ENCODE results near the gene ARHGAP42. TPM values are rescaled to one million over a fixed set of nuclear protein-coding genes. Genes with fewer than 3 reads are reported as not detected.

Gene ARHGAP42
- total RNA-seq, 1 donor from 2014 or later, result 0.10 TPM

DNA sequence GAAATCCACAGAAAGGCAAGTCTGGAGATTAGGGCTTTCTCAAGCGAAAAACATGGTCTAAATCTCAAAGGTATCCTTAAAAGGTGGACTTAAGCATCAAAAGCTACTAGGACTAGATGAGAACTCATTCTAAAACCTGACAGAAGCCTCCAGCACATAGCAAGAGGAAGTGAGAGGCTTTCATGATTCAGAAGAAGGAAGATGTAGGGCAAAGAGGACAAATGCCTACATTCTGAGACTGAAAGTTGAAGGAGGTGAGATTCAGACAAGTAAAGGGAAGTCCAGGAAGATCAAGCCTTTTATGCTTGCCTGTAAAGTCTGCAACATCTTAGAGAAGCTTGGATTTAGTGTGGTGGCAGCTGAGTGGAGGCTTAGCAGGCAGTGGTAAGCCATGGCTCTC lies 343.6 kb downstream of the ARHGAP42 start:
- H3K27me3 Mint-ChIP-seq (ENCODE audit: insufficient read depth), result no peaks in the 10 kb centered on the region
- DNase-seq (ENCODE audit: low spot score), result no peak
- no peaks in the 10 kb centered on the region for H3K36me3 Mint-ChIP-seq (ENCODE audit: low read depth)
- intact Hi-C loops (cut with micrococcal nuclease), result no loop called here
- no peaks in the 10 kb centered on the region for H3K4me1 Mint-ChIP-seq (ENCODE audit: low read depth)
- no peaks in the 10 kb centered on the region for H3K9me3 Mint-ChIP-seq
- H3K4me3 Mint-ChIP-seq, result no peak overlapping the region
- H3K27ac Mint-ChIP-seq, result no peak overlapping the region

DNA sequence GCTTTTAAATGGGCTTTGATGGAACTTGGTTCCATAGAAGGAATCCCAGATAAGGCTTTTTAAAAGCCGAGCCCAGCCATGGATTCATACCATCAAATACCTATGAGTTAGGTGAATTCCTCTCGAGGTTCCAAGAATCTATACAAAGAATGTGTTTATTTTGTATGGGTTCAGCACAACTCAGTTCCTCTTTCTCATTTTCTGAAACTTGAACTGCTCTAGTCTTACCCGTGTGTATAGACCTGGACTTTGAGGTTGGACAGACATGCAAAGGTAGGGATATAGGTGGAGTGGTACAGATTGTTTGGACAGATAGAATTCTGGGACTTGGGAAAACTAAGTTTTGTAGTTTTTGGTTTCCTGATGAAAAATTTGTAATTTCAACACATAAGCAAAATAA lies 344.6 kb downstream of the ARHGAP42 start:
- intact Hi-C loops (cut with micrococcal nuclease), result no loop called here
- no peaks in the 10 kb centered on the region for H3K9me3 Mint-ChIP-seq
- no peak overlapping the region for H3K27ac Mint-ChIP-seq
- H3K27me3 Mint-ChIP-seq (ENCODE audit: insufficient read depth), result peaks cover 2% of the 10 kb centered on the region
- H3K4me3 Mint-ChIP-seq, result no peak overlapping the region
- H3K36me3 Mint-ChIP-seq (ENCODE audit: low read depth), result no peaks in the 10 kb centered on the region
- DNase-seq (ENCODE audit: low spot score), result no peak
- no peaks in the 10 kb centered on the region for H3K4me1 Mint-ChIP-seq (ENCODE audit: low read depth)

DNA sequence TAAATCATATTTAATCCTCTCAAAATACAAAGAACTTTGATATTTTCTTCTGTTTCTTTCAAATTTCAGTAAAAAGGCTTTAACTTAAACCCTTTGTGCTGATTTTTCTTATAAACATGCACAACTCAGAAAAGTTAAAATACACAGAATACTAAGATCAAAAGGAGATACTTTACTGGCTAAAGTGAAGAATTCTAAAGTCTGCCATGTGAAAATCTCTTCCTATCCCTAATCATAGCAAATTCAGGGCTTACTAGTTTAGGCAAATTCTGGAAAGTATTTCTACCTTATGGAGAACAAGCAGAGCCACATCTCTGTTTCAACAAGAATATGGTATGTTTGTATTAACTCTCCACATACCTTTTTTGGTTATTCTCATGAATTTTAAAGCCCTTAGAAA lies 345.9 kb downstream of the ARHGAP42 start:
- Mint-ChIP-seq H3K9me3 (no peaks in the 10 kb centered on the region), H3K27me3 (ENCODE audit: insufficient read depth) (peaks cover 2% of the 10 kb centered on the region), H3K36me3 (ENCODE audit: low read depth) (no peaks in the 10 kb centered on the region), H3K27ac (no peak overlapping the region), H3K4me1 (ENCODE audit: low read depth) (no peaks in the 10 kb centered on the region), H3K4me3 (no peak overlapping the region)
- intact Hi-C loops (cut with micrococcal nuclease), result no loop called here
- DNase-seq (ENCODE audit: low spot score), result no peak

DNA sequence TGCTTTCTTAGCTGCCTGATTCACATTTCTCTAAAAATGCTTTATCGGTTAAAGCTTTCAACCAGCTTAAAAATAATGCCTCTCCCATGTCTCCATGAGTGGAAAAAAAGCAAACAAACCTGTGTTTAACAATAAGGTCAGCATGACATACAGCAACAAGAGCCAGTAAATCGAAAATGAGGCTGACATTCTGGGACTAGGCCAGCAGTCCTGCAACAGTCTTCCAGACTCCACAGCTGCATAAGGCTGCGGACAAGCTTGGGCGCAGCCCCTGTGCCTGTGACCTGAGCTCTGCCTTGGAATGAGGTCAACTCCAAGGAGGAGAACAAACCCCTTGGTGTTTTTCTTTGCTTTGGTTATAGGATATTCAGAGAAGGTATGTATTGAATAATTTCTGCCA lies 347.0 kb downstream of the ARHGAP42 start:
- Mint-ChIP-seq H3K27me3 (ENCODE audit: insufficient read depth) (peaks cover 2% of the 10 kb centered on the region), H3K36me3 (ENCODE audit: low read depth) (no peaks in the 10 kb centered on the region), H3K27ac (no peak overlapping the region), H3K4me1 (ENCODE audit: low read depth) (no peaks in the 10 kb centered on the region), H3K4me3 (no peak overlapping the region), H3K9me3 (no peaks in the 10 kb centered on the region)
- intact Hi-C loops (cut with micrococcal nuclease), result no loop called here
- no peak for DNase-seq (ENCODE audit: low spot score)

DNA sequence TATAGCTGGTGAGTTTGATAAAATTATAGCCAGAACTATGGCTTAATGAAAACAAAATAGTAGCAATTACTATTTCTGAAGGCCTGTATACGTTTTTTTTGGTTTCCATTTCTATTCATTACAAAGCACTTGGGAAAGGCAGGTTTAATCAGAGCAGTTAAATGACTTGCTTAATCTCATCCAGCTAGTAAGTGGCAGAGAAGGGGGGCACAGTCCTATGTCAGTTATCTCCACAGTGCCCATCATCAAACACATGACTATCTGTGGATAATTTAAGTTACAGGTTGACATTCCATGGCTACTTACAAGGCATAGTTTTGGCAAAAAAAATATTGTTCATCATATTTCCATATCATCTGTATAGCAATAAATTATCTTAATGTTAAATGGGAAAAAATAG lies 348.8 kb downstream of the ARHGAP42 start:
- no peaks in the 10 kb centered on the region for H3K9me3 Mint-ChIP-seq
- peaks cover 2% of the 10 kb centered on the region for H3K27me3 Mint-ChIP-seq (ENCODE audit: insufficient read depth)
- H3K36me3 Mint-ChIP-seq (ENCODE audit: low read depth), result no peaks in the 10 kb centered on the region
- H3K4me3 Mint-ChIP-seq, result no peak overlapping the region
- no peak overlapping the region for H3K27ac Mint-ChIP-seq
- H3K4me1 Mint-ChIP-seq (ENCODE audit: low read depth), result no peaks in the 10 kb centered on the region
- intact Hi-C loops (cut with micrococcal nuclease), result no loop called here
- DNase-seq (ENCODE audit: low spot score), result no peak
